ENCODE measurements around the gene DOC2A. TPM values are rescaled to one million over a fixed set of nuclear protein-coding genes. Genes with fewer than 3 reads are reported as not detected.

DOC2A gene
- total and polyA plus RNA-seq, 9 of the 15 experiments (the other 6 are each of a cell fraction or from before 2014, with no cell fraction given), result 0.03 to 0.38 (median 0.28) TPM; not detected in 1

GRCh38 chr16:29990883-29991570 is 19.8 kb downstream of the DOC2A start:
- no peaks in the 10 kb centered on the region for H4K20me1 ChIP-seq (replicated peaks; ENCODE audit: control insufficient read depth, insufficient read depth, low read length)
- no peak overlapping the region for H3K4me2 ChIP-seq (ENCODE audit: insufficient read depth, low read length)
- CTCF ChIA-PET (ENCODE audit: low intra/inter-chr PET ratio), result no interaction called here
- BruUV-seq (replicated peaks), result no TSS peak
- H3K4me1 ChIP-seq (replicated peaks in 1 of 2; ENCODE audit: control insufficient read depth in 2 of 2, insufficient read depth in 2 of 2, low read length in 2 of 2), result peaks cover 9 to 50% of the 10 kb centered on the region in 2 experiments; a peak in 4 of 5 replicates
- DNase-seq (ENCODE audit: extremely low read depth in 1 of 4, low spot score in 3 of 4), result no peak
- no peak for FAIRE-seq
- intact Hi-C loops (cut with micrococcal nuclease), result no loop called here
- in situ Hi-C loops (cut with MboI), result no loop called here
- H3K9me1 ChIP-seq (ENCODE audit: control insufficient read depth, insufficient read depth, low read length), result no peaks in the 10 kb centered on the region
- H3K36me3 ChIP-seq (ENCODE audit: control insufficient read depth, insufficient read depth, low read length), result peaks cover 77% of the 10 kb centered on the region; the same call in 2 of the 3 replicates
- 96% methylated on average over 17 of the region's 35 CpGs for WGBS (ENCODE audit: insufficient coverage, low coverage, missing lambda C conversion rate)
- no peaks in the 10 kb centered on the region for H3K9me3 ChIP-seq (replicated peaks; ENCODE audit: control insufficient read depth, insufficient read depth, low read depth, low read length)
- no peak for ATAC-seq
- H3K9ac ChIP-seq (ENCODE audit: insufficient read depth in 1 of 2, low read depth in 2 of 2, low read length in 2 of 2), result peak overlapping the region in 1 of 2 experiments; percentile 53; a peak in 2 of 4 replicates
- no peak overlapping the region for H3K27ac ChIP-seq (ENCODE audit: extremely low read depth, low read depth, low read length)
- no peaks in the 10 kb centered on the region for H3K27me3 ChIP-seq (ENCODE audit: control insufficient read depth in 2 of 2, insufficient read depth in 2 of 2, low read length in 2 of 2)
- POLR2A ChIA-PET, result interaction anchor here (0.6 to 4.2 kb wide), 4 partner anchors 12 to 357 kb away, joined by 3 to 20 read pairs (median 4); no protein-coding TSS in a partner anchor
- no peak overlapping the region for H3K4me3 ChIP-seq
- peaks cover 4% of the 10 kb centered on the region; the same call in 2 of the 3 replicates for H3K79me2 ChIP-seq (ENCODE audit: control insufficient read depth, insufficient read depth, low read length)
- TF ChIP-seq RBFOX2 (IDR thresholded peaks at IDR 0.05; ENCODE audit: low read depth, low read length) (peak; percentile 33; the same call in 1 of the 2 replicates), ELF2 (CRISPR knock-in tag; IDR thresholded peaks at IDR 0.05) (no peak), POLR2G (IDR thresholded peaks at IDR 0.05; ENCODE audit: low read depth, low read length) (peak; percentile 67), ATF7 (IDR thresholded peaks at IDR 0.05) (no peak)
- no peak overlapping the region for H2AFZ ChIP-seq (ENCODE audit: low read depth, low read length)

DNA sequence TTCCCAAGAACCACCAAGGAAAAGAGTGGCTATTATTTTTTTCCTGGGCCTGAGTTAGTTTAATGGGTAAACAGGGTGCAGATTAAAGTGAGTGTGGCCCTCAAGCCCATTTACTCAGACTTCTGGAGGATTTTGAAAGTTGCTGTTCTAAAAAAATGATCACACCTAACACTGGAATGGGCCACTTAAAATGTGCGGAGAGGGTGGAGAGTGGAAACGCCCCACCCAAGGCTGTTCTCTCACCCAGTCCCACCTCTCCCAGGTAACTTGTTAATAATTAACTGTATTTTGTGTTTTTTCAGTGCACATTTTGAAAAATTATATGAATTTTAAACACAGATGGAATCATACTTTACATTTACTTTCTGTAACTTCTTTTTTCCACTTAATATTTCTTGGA is 20.8 kb downstream of the DOC2A start:
- CTCF ChIA-PET (ENCODE audit: low intra/inter-chr PET ratio), result no interaction called here
- TF ChIP-seq CHD2 (IDR thresholded peaks at IDR 0.05; ENCODE audit: low read depth, low read length), result no peak
- no peak for TF ChIP-seq MAFG (tag; conservative IDR thresholded peaks at IDR 0.05)
- no peak for TF ChIP-seq ZNF24 (IDR thresholded peaks at IDR 0.05)
- no peak for TF ChIP-seq SPI1 (IDR thresholded peaks at IDR 0.05; ENCODE audit: borderline replicate concordance, low read depth, low read length)
- TF ChIP-seq KLF1 (tag; IDR thresholded peaks at IDR 0.05), result no peak
- no peak for TF ChIP-seq SMARCA4 (IDR thresholded peaks at IDR 0.05)
- no peak for TF ChIP-seq PML (IDR thresholded peaks at IDR 0.05; ENCODE audit: low read length)
- TF ChIP-seq ZFP1 (CRISPR knock-in tag; IDR thresholded peaks at IDR 0.05), result no peak
- TF ChIP-seq POLR2AphosphoS5 (IDR thresholded peaks at IDR 0.05; ENCODE audit: control insufficient read depth, insufficient read depth, low read depth, low read length), result no peak
- ATAC-seq (no peak), FAIRE-seq (no peak), DNase-seq (ENCODE audit: extremely low read depth in 1 of 4, low spot score in 3 of 4) (no peak)
- Histone ChIP-seq H3K4me2 (ENCODE audit: insufficient read depth, low read length) (no peak overlapping the region), H3K27ac (ENCODE audit: extremely low read depth, low read depth, low read length) (no peak overlapping the region), H3K79me2 (ENCODE audit: control insufficient read depth, insufficient read depth, low read length) (peaks cover under 1% of the 10 kb centered on the region; the same call in 1 of the 3 replicates), H3K36me3 (ENCODE audit: control insufficient read depth, insufficient read depth, low read length) (peaks cover 86% of the 10 kb centered on the region; the same call in 2 of the 3 replicates), H3K27me3 (ENCODE audit: control insufficient read depth in 2 of 2, insufficient read depth in 2 of 2, low read length in 2 of 2) (no peaks in the 10 kb centered on the region), H3K9me3 (replicated peaks; ENCODE audit: control insufficient read depth, insufficient read depth, low read depth, low read length) (no peaks in the 10 kb centered on the region), H3K9ac (ENCODE audit: insufficient read depth in 1 of 2, low read depth in 2 of 2, low read length in 2 of 2) (no peak overlapping the region), H3K9me1 (ENCODE audit: control insufficient read depth, insufficient read depth, low read length) (no peaks in the 10 kb centered on the region), H2AFZ (ENCODE audit: low read depth, low read length) (no peak overlapping the region), H3K4me3 (no peak overlapping the region), H4K20me1 (replicated peaks; ENCODE audit: control insufficient read depth, insufficient read depth, low read length) (no peaks in the 10 kb centered on the region), H3K4me1 (replicated peaks in 1 of 2; ENCODE audit: control insufficient read depth in 2 of 2, insufficient read depth in 2 of 2, low read length in 2 of 2) (peaks cover 9 to 41% of the 10 kb centered on the region in 2 experiments; a peak in 4 of 5 replicates)
- BruUV-seq (replicated peaks), result no TSS peak
- in situ Hi-C loops (cut with MboI) (no loop called here), intact Hi-C loops (cut with micrococcal nuclease) (no loop called here)
- 78% methylated on average over 2 of the region's 2 CpGs for WGBS (ENCODE audit: insufficient coverage, low coverage, missing lambda C conversion rate)
- POLR2A ChIA-PET, result interaction anchor here (1.0 to 2.1 kb wide), 2 partner anchors 13 to 16 kb away, joined by 9 to 14 read pairs; partner anchors contain the start of gene TAOK2
